ENCODE results near the gene AADACL2. TPM values are rescaled to one million over a fixed set of nuclear protein-coding genes. Genes with fewer than 3 reads are reported as not detected.

AADACL2 gene, protein sequence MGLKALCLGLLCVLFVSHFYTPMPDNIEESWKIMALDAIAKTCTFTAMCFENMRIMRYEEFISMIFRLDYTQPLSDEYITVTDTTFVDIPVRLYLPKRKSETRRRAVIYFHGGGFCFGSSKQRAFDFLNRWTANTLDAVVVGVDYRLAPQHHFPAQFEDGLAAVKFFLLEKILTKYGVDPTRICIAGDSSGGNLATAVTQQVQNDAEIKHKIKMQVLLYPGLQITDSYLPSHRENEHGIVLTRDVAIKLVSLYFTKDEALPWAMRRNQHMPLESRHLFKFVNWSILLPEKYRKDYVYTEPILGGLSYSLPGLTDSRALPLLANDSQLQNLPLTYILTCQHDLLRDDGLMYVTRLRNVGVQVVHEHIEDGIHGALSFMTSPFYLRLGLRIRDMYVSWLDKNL
- total RNA-seq = not detected
- not detected for polyA plus RNA-seq

DNA sequence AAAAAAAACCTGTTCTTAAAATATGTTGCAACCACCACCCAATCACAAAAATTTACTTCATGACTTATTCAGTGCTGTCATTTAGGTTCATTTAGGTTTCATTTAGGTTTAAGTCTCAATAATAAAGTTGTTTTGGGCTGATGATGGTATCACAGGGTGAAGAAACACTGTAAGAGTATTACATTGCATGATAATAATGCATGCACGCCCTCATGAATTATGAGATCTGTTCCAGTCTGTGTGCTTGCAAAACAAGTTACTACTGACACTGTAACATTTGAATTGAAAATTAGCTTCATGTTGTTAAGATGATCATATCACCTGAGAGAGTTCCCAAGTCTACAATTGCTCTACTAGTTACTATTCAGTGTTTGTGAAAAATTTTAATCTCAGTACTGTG, at the start of gene AADACL2:
Gene AADACL2, plus strand, starts transcription at position 315 of the 400 bp plus-strand sequence. CDS start 109 bp downstream, outside the sequence.
- H3K27me3 Mint-ChIP-seq = peaks cover 2 to 10% of the 10 kb centered on the region in 2 donors
- Histone ChIP-seq H3K9me3 (ENCODE audit: control insufficient read depth in 1 of 2, low read length in 2 of 2) (no peaks in the 10 kb centered on the region), H3K27me3 (ENCODE audit: insufficient read depth, low read length) (no peaks in the 10 kb centered on the region), H3K27ac (ENCODE audit: low read depth, low read length) (no peak within 1 kb of the TSS), H3K4me3 (ENCODE audit: low read length in 2 of 2) (no peak within 1 kb of the TSS), H3K36me3 (ENCODE audit: insufficient read depth, low read length) (no peaks in the 10 kb centered on the region), H3K4me1 (ENCODE audit: insufficient read depth, low read length) (no peaks in the 10 kb centered on the region)
- H3K36me3 Mint-ChIP-seq = no peaks in the 10 kb centered on the region
- DNase-seq = no peak
- H3K4me3 Mint-ChIP-seq = no peak within 1 kb of the TSS
- H3K4me1 Mint-ChIP-seq = no peaks in the 10 kb centered on the region
- ChIA-PET POLR2A (ENCODE audit: partially characterized antibody) (no interaction called here), CTCF (ENCODE audit: partially characterized antibody) (no interaction called here)
- intact Hi-C loops (cut with micrococcal nuclease) = no loop called here
- H3K27ac Mint-ChIP-seq = no peak within 1 kb of the TSS
- H3K9me3 Mint-ChIP-seq = peaks cover 0 to 14% (median 4%) of the 10 kb centered on the region in 8 donors

DNA sequence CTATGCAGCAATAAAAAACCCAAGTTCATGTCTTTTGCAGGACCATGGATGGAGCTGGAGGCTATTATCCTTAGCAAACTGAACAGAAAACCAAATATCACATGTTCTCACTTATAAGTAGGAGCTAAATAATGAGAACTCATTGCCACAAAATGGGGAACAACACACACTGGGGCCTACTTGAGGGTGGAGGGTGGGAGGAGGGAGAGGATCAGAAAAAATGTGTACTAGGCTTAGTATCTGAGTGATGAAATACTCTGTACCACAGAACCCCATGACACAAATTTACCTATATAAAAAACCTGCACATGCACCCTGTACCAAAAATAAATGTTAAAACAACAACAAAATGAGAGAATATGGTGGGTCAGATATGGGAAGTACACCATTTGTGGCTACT, 49.6 kb upstream of the AADACL2 start:
- peaks cover 0 to 7% (median under 1%) of the 10 kb centered on the region in 8 donors for H3K9me3 Mint-ChIP-seq
- H3K4me1 Mint-ChIP-seq = no peaks in the 10 kb centered on the region
- no peak overlapping the region for H3K4me3 Mint-ChIP-seq
- H3K36me3 ChIP-seq (ENCODE audit: insufficient read depth, low read length) = no peaks in the 10 kb centered on the region
- DNase-seq = no peak
- no peaks in the 10 kb centered on the region for H3K9me3 ChIP-seq (ENCODE audit: control insufficient read depth in 1 of 2, low read length in 2 of 2)
- no peak overlapping the region for H3K27ac Mint-ChIP-seq
- H3K27me3 Mint-ChIP-seq = peaks cover 4% of the 10 kb centered on the region in 2 donors
- no peaks in the 10 kb centered on the region for H3K36me3 Mint-ChIP-seq
- intact Hi-C loops (cut with micrococcal nuclease) = no loop called here
- CTCF ChIA-PET (ENCODE audit: partially characterized antibody) = no interaction called here
- no peaks in the 10 kb centered on the region for H3K27me3 ChIP-seq (ENCODE audit: insufficient read depth, low read length)
- H3K4me3 ChIP-seq (ENCODE audit: low read length in 2 of 2) = no peak overlapping the region
- no peaks in the 10 kb centered on the region for H3K4me1 ChIP-seq (ENCODE audit: insufficient read depth, low read length)
- no peak overlapping the region for H3K27ac ChIP-seq (ENCODE audit: low read depth, low read length)
- POLR2A ChIA-PET (ENCODE audit: partially characterized antibody) = no interaction called here

DNA sequence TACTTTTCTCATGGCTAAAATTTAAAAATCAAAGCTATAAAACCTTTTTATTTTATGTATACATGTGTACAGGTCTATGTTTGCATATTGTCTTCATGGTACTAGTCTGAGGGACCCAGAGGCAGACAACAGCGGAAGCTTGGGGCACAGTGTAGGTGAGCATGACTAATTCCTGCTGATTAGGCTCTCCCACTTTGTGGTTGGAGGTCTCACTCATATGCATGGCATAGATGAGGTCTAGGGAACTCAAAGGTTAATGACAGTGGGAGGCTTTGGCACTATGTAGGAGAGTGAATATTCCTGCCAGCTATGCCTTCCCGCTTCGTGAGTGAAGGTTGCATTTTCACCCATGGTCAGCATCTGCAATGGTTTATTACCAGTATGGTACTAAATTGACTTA, 47.5 kb upstream of the AADACL2 start:
- intact Hi-C loops (cut with micrococcal nuclease) = no loop called here
- CTCF ChIA-PET (ENCODE audit: partially characterized antibody) = no interaction called here
- no peaks in the 10 kb centered on the region for H3K4me1 ChIP-seq (ENCODE audit: insufficient read depth, low read length)
- H3K27me3 Mint-ChIP-seq = peaks cover 0 to 3% of the 10 kb centered on the region in 2 donors
- H3K27ac Mint-ChIP-seq = no peak overlapping the region
- DNase-seq = no peak
- no peak overlapping the region for H3K4me3 ChIP-seq (ENCODE audit: low read length in 2 of 2)
- H3K9me3 ChIP-seq (ENCODE audit: control insufficient read depth in 1 of 2, low read length in 2 of 2) = no peaks in the 10 kb centered on the region
- no peaks in the 10 kb centered on the region for H3K4me1 Mint-ChIP-seq
- POLR2A ChIA-PET (ENCODE audit: partially characterized antibody) = no interaction called here
- no peak overlapping the region for H3K4me3 Mint-ChIP-seq
- no peaks in the 10 kb centered on the region for H3K36me3 ChIP-seq (ENCODE audit: insufficient read depth, low read length)
- no peaks in the 10 kb centered on the region for H3K36me3 Mint-ChIP-seq
- H3K27me3 ChIP-seq (ENCODE audit: insufficient read depth, low read length) = no peaks in the 10 kb centered on the region
- peaks cover 0 to 7% (median 0%) of the 10 kb centered on the region in 8 donors for H3K9me3 Mint-ChIP-seq
- no peak overlapping the region for H3K27ac ChIP-seq (ENCODE audit: low read depth, low read length)

DNA sequence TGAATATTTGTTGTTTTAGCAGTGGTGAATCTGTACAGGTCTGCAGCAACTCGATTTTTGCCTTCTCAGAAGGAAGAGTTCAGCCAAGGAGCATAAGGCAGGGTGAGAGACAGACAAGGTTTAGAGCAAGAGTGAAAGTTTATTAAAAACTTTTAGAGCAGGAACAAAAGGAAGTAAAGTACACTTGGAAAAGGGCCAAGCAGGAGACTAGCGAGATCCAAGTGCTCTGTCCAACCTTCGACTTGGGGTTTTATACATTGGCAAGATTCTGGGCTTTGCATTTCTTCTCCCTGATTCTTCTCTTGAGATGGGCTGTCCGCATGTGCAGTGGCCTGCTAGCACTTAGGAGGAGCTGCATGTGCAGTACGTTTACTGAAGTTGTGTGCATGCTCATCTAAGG, 46.7 kb upstream of the AADACL2 start:
- POLR2A ChIA-PET (ENCODE audit: partially characterized antibody) = no interaction called here
- no peaks in the 10 kb centered on the region for H3K4me1 ChIP-seq (ENCODE audit: insufficient read depth, low read length)
- H3K36me3 Mint-ChIP-seq = no peaks in the 10 kb centered on the region
- CTCF ChIA-PET (ENCODE audit: partially characterized antibody) = no interaction called here
- no peak overlapping the region for H3K27ac ChIP-seq (ENCODE audit: low read depth, low read length)
- H3K4me3 ChIP-seq (ENCODE audit: low read length in 2 of 2) = no peak overlapping the region
- no peaks in the 10 kb centered on the region for H3K9me3 ChIP-seq (ENCODE audit: control insufficient read depth in 1 of 2, low read length in 2 of 2)
- no peaks in the 10 kb centered on the region for H3K4me1 Mint-ChIP-seq
- no peak overlapping the region for H3K27ac Mint-ChIP-seq
- no peak overlapping the region for H3K4me3 Mint-ChIP-seq
- peaks cover 0 to 7% (median 0%) of the 10 kb centered on the region in 8 donors for H3K9me3 Mint-ChIP-seq
- no peaks in the 10 kb centered on the region for H3K27me3 ChIP-seq (ENCODE audit: insufficient read depth, low read length)
- H3K27me3 Mint-ChIP-seq = no peaks in the 10 kb centered on the region
- intact Hi-C loops (cut with micrococcal nuclease) = no loop called here
- DNase-seq = no peak
- H3K36me3 ChIP-seq (ENCODE audit: insufficient read depth, low read length) = no peaks in the 10 kb centered on the region

DNA sequence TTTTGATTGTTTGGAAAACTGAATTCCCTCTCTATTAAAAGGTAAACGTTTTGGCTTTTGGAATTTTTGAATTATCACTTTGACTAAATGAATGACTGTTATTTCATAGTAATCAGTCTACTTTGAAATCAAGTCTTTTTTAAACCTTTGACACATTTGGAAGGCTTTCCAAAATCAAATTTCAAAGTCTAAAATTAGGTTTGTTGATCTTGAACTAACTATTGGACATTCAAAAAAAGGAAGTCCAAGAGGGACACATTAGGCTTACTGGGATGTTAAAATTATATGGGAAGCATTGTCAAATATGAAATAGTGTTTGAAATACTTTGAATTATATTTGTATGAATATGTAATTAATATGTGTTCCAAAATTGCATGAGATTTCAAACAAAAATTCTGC, 45.2 kb upstream of the AADACL2 start:
- H3K27ac Mint-ChIP-seq = no peak overlapping the region
- intact Hi-C loops (cut with micrococcal nuclease) = no loop called here
- peaks cover 0 to under 1% (median 0%) of the 10 kb centered on the region in 8 donors for H3K9me3 Mint-ChIP-seq

DNA sequence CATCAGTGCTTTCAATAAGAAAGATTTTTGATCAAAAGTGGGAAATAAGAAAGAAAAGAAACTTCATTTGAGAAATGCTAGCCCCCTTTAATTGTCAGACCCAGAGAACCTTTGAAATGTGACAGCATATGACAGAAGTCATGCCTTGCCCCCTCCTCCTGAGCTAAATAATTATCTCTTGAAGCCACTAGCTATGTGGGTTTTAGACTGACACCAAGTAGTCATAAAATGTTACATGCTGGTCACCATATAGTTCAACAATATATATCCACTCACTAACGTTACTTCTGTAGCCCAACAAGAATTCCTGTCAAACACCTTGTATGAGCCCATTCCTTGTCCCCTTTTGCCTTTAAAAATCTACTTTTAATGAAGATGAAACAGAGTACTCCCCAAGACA, 43.1 kb upstream of the AADACL2 start:
- no peak overlapping the region for H3K27ac Mint-ChIP-seq
- Histone ChIP-seq H3K27ac (ENCODE audit: low read depth, low read length) (no peak overlapping the region), H3K4me1 (ENCODE audit: insufficient read depth, low read length) (no peaks in the 10 kb centered on the region), H3K27me3 (ENCODE audit: insufficient read depth, low read length) (no peaks in the 10 kb centered on the region), H3K9me3 (ENCODE audit: control insufficient read depth in 1 of 2, low read length in 2 of 2) (no peaks in the 10 kb centered on the region), H3K36me3 (ENCODE audit: insufficient read depth, low read length) (no peaks in the 10 kb centered on the region), H3K4me3 (ENCODE audit: low read length in 2 of 2) (no peak overlapping the region)
- CTCF ChIA-PET (ENCODE audit: partially characterized antibody) = no interaction called here
- no peaks in the 10 kb centered on the region for H3K36me3 Mint-ChIP-seq
- no peak for DNase-seq
- intact Hi-C loops (cut with micrococcal nuclease) = no loop called here
- POLR2A ChIA-PET (ENCODE audit: partially characterized antibody) = no interaction called here
- no peaks in the 10 kb centered on the region for H3K9me3 Mint-ChIP-seq
- no peak overlapping the region for H3K4me3 Mint-ChIP-seq
- no peaks in the 10 kb centered on the region for H3K4me1 Mint-ChIP-seq
- no peaks in the 10 kb centered on the region for H3K27me3 Mint-ChIP-seq

More for the DNA sequence above, 45.2 kb upstream of the AADACL2 start:
- Histone ChIP-seq H3K27ac (ENCODE audit: low read depth, low read length) (no peak overlapping the region), H3K36me3 (ENCODE audit: insufficient read depth, low read length) (no peaks in the 10 kb centered on the region), H3K4me1 (ENCODE audit: insufficient read depth, low read length) (no peaks in the 10 kb centered on the region), H3K9me3 (ENCODE audit: control insufficient read depth in 1 of 2, low read length in 2 of 2) (no peaks in the 10 kb centered on the region), H3K27me3 (ENCODE audit: insufficient read depth, low read length) (no peaks in the 10 kb centered on the region), H3K4me3 (ENCODE audit: low read length in 2 of 2) (no peak overlapping the region)
- POLR2A ChIA-PET (ENCODE audit: partially characterized antibody) = no interaction called here
- H3K4me3 Mint-ChIP-seq = no peak overlapping the region
- H3K4me1 Mint-ChIP-seq = no peaks in the 10 kb centered on the region
- no peaks in the 10 kb centered on the region for H3K36me3 Mint-ChIP-seq
- no peak for DNase-seq
- CTCF ChIA-PET (ENCODE audit: partially characterized antibody) = no interaction called here
- H3K27me3 Mint-ChIP-seq = no peaks in the 10 kb centered on the region

DNA sequence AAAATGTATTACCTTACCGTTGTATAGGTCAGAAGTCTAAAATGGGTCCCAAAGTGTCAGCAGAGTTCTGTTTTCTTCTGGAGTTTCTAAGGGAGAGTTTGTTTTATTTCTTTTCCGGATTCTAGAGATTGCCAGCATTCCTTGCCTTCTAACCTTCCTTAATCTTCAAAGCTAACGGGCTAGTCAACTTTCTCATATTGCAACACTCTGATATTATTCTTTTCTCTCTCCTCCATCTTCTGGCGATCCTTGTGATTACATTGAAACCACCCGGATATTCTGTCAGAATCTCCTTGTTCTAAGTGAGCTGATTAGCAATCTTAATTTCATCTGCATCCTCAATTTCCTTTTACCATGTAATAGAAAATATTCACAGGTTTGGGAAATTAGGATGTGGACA, 36.2 kb upstream of the AADACL2 start:
- peaks cover 0 to 11% (median 5%) of the 10 kb centered on the region in 8 donors for H3K9me3 Mint-ChIP-seq
- peaks cover 0 to 5% of the 10 kb centered on the region in 2 donors for H3K27me3 Mint-ChIP-seq
- H3K36me3 ChIP-seq (ENCODE audit: insufficient read depth, low read length) = no peaks in the 10 kb centered on the region
- H3K4me3 ChIP-seq (ENCODE audit: low read length in 2 of 2) = no peak overlapping the region
- H3K4me1 ChIP-seq (ENCODE audit: insufficient read depth, low read length) = no peaks in the 10 kb centered on the region
- no peak overlapping the region for H3K4me3 Mint-ChIP-seq
- no peaks in the 10 kb centered on the region for H3K9me3 ChIP-seq (ENCODE audit: control insufficient read depth in 1 of 2, low read length in 2 of 2)
- no peaks in the 10 kb centered on the region for H3K4me1 Mint-ChIP-seq
- H3K27me3 ChIP-seq (ENCODE audit: insufficient read depth, low read length) = no peaks in the 10 kb centered on the region
- intact Hi-C loops (cut with micrococcal nuclease) = no loop called here
- DNase-seq = no peak
- ChIA-PET POLR2A (ENCODE audit: partially characterized antibody) (no interaction called here), CTCF (ENCODE audit: partially characterized antibody) (no interaction called here)
- no peak overlapping the region for H3K27ac Mint-ChIP-seq
- H3K36me3 Mint-ChIP-seq = no peaks in the 10 kb centered on the region
- H3K27ac ChIP-seq (ENCODE audit: low read depth, low read length) = no peak overlapping the region
